GM10266 (cell line): ENCODE results near the gene SRPK3.
A peak's percentile ranks its signal among the peaks of the same experiment; 100 is the strongest.

ENCODE experiments used
- DNase-seq: peaks from one replicate; pipeline ENCODE4 v3.0.0; 2012; ENCODE audit errors: extremely low spot score
- TF ChIP-seq, protein P1 (sequence below): IDR thresholded peaks from 2 replicates; pipeline ENCODE4 v1.5.1; 2012; ENCODE audit warnings: mild to moderate bottlenecking, low read depth; ENCODE audit not compliant: control insufficient read depth, insufficient read depth; ENCODE audit errors: missing control alignments

The SRPK3 gene

DNA sequence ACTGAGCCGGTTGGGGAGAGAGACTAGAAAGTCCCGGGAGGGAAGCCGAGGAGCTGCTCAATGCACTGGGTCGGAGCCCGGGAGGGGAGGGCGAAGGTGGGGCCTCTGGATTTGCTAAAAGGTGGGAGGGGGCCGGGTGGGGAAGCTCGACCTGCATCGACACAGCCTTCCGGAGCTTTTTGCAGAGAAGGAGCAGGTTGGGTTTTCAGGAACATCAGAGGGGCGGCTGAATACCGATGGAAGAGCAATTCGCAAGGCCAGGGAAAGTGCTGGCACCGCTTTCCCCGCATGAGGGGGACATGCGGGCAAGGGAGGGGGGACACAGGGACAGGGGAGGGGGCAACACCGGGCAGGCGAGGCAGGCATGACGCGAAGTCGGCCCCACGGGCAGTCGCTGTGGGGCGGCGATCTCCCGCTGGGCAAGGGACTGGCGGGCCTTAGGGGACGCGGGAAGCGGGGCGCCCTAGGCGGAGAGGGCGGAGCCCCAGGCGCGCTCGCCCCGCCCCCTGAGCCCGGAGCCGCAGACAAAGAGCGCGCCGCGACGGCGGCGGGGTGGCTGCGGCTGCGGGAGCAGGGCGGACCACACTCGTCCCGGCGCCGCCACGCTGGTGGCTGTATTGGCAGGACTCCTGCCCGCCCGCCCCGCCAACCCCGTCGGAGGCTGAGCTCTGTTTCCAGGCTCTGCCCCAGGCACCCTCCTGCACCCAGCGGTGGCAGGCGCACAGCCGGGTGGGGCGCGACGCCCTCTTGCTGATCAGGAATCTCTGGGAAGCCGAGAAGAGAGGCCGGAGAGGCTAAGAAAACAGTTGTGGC, 37.9 kb downstream of the SRPK3 start:
- TF ChIP-seq, protein P1, sequence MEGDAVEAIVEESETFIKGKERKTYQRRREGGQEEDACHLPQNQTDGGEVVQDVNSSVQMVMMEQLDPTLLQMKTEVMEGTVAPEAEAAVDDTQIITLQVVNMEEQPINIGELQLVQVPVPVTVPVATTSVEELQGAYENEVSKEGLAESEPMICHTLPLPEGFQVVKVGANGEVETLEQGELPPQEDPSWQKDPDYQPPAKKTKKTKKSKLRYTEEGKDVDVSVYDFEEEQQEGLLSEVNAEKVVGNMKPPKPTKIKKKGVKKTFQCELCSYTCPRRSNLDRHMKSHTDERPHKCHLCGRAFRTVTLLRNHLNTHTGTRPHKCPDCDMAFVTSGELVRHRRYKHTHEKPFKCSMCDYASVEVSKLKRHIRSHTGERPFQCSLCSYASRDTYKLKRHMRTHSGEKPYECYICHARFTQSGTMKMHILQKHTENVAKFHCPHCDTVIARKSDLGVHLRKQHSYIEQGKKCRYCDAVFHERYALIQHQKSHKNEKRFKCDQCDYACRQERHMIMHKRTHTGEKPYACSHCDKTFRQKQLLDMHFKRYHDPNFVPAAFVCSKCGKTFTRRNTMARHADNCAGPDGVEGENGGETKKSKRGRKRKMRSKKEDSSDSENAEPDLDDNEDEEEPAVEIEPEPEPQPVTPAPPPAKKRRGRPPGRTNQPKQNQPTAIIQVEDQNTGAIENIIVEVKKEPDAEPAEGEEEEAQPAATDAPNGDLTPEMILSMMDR = no peak
- peak; percentile 58 for DNase-seq

- TF ChIP-seq, protein P1 = no peak
- DNase-seq = no peak
Measured at GRCh38 chrX:153819384-153820040, 38.7 kb downstream of the SRPK3 start.

- no peak for DNase-seq
- TF ChIP-seq, protein P1 = no peak
Measured at GRCh38 chrX:153820601-153821000, 39.8 kb downstream of the SRPK3 start.

DNA sequence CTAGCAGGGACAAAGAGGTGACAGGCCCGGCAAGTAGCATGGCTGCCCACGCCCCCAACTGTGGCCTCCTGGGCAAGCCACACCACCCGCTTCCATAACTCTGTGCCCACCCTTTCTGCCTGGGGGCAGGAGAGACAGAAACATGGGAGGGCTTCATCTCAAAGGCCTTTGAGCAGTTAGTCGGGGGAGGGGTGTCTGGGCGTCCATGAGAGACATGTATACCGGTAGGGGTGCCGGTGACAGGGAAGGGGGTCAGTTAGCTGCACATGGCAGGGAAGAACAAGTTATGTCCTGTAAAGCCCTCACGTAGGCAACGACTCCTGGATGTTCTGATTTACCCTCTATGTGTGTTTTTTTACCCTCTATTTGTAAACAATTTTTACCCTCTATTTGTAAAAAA, 40.2 kb downstream of the SRPK3 start:
- TF ChIP-seq, protein P1 = no peak
- DNase-seq = no peak

- DNase-seq = no peak
- TF ChIP-seq, protein P1 = no peak
Measured at GRCh38 chrX:153824348-153824747, 43.5 kb downstream of the SRPK3 start.

DNA sequence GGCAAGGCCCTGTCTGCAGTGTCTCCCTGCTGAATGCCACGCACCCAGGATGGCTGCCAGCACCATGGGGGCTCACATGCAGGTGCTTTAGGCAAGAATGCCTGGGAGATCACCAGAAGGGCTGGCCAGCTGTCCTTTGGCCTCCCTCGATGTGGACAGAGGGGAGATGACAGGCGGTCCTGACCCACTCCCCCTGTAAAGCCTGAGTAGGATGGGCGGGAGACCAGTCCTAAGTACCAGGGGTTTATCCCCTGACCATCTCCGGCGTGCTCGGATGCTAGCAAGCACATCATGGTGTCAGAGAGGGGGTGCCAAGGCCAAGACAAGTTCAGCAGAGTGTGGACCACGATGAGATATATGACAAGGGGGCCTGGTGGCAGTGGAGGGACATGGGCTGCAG, 44.2 kb downstream of the SRPK3 start:
- TF ChIP-seq, protein P1 = no peak
- DNase-seq = peak; percentile 2

- TF ChIP-seq, protein P1 = no peak
- no peak for DNase-seq
Measured at GRCh38 chrX:153827016-153827415, 46.2 kb downstream of the SRPK3 start.
